Progenitor cell of endocrine pancreas (in vitro differentiated cells): ENCODE measurements around the gene ATP10B. TPM values are rescaled to one million over a fixed set of nuclear protein-coding genes. Genes with fewer than 3 reads are reported as not detected.

Source experiments
- DNase-seq: peaks from one replicate; pipeline ENCODE4 v3.0.0; 2021; ENCODE audit warnings: low spot score; ENCODE audit not compliant: unreplicated experiment
- H3K27ac Mint-ChIP-seq: 2 replicates; pipeline ENCODE4 v1.8.0; 2021; ENCODE audit warnings: mild to moderate bottlenecking, moderate library complexity, mixed read lengths
- H3K27me3 Mint-ChIP-seq: 2 replicates; pipeline ENCODE4 v1.8.0; 2021; ENCODE audit warnings: mixed read lengths
- H3K36me3 Mint-ChIP-seq: 2 replicates; pipeline ENCODE4 v1.8.0; 2022; ENCODE audit warnings: mixed read lengths; ENCODE audit not compliant: insufficient read depth
- H3K4me1 Mint-ChIP-seq: 2 replicates; pipeline ENCODE4 v1.8.0; 2021; ENCODE audit warnings: low read depth, mixed read lengths
- H3K4me3 Mint-ChIP-seq: 2 replicates; pipeline ENCODE4 v1.8.0; 2021; ENCODE audit warnings: low read depth, mild to moderate bottlenecking, moderate library complexity, mixed read lengths
- H3K9me3 Mint-ChIP-seq: 2 replicates; pipeline ENCODE4 v1.8.0; 2021; ENCODE audit warnings: low read depth, mixed read lengths
- CTCF ChIP-seq: fragments of 200-600 bp; sonication (generic); IDR thresholded peaks from one replicate; pipeline ENCODE4 v1.5.0; 2021; ENCODE audit warnings: antibody characterized with exemption, mild to moderate bottlenecking; ENCODE audit not compliant: unreplicated experiment
- total RNA-seq: library from RNA; stranded (reverse); gene quantifications from 2 replicates; pipeline ENCODE4 v1.2.1, GENCODE V29; 2021

ATP10B gene
- total RNA-seq, 1 donor from 2014 or later, result 1.7 TPM

DNA sequence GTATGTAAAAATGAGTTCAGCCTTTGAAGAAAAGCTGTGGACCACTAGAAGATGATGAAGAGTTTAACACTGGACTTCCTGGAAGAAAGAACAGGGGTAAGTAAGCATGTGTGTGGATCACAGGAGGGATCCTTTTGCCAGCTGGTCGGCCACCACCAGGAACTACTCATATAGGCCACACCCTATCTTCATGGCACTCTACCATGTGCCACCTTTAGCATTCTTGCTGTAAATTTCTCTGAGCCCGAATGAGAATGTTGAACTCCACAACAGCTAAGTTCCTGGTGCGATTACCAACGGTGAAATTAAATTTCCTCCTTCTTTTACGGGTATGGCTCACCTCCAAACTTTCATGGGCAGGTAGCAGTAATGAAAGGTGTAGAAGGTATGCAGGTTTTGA lies 102.3 kb downstream of the ATP10B start:
- H3K27me3 Mint-ChIP-seq, result no peaks in the 10 kb centered on the region
- H3K36me3 Mint-ChIP-seq, result no peaks in the 10 kb centered on the region
- no peak for TF ChIP-seq CTCF
- H3K27ac Mint-ChIP-seq, result no peak overlapping the region
- no peaks in the 10 kb centered on the region for H3K9me3 Mint-ChIP-seq
- peaks cover 5% of the 10 kb centered on the region for H3K4me1 Mint-ChIP-seq
- no peak overlapping the region for H3K4me3 Mint-ChIP-seq
- no peak for DNase-seq

GRCh38 chr5:160749026-160749425 lies 103.0 kb downstream of the ATP10B start:
- Mint-ChIP-seq H3K36me3 (no peaks in the 10 kb centered on the region), H3K27ac (no peak overlapping the region), H3K9me3 (no peaks in the 10 kb centered on the region), H3K4me1 (peaks cover 5% of the 10 kb centered on the region), H3K27me3 (no peaks in the 10 kb centered on the region), H3K4me3 (no peak overlapping the region)
- DNase-seq, result no peak
- TF ChIP-seq CTCF, result no peak

- Mint-ChIP-seq H3K36me3 (no peaks in the 10 kb centered on the region), H3K27me3 (no peaks in the 10 kb centered on the region), H3K4me3 (no peak overlapping the region), H3K9me3 (no peaks in the 10 kb centered on the region), H3K4me1 (peaks cover 5% of the 10 kb centered on the region), H3K27ac (peak overlapping the region; percentile 26)
- DNase-seq, result no peak
- no peak for TF ChIP-seq CTCF
Observed at GRCh38 chr5:160747987-160748386, 104.0 kb downstream of the ATP10B start.

DNA sequence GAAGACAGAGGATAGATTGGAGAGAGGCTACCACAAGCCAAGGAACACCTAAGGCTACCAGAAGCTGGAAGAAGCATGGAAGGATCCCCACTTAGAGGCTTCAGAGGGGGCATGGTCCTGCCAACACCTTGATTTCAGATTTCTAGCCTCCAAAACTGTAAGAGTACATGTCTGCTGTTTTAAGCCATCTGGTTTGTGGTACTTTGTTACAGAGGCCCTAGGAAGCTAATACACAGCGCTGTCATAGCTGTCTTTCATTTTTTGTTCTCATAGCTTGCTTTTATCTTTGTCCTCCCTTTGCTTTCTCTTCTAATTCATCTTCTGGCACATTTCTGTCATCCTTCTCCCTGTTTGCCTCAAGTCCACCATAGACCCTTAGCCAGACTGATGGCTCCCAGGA lies 104.5 kb downstream of the ATP10B start:
- Mint-ChIP-seq H3K27me3 (no peaks in the 10 kb centered on the region), H3K4me3 (no peak overlapping the region), H3K27ac (no peak overlapping the region), H3K36me3 (no peaks in the 10 kb centered on the region), H3K4me1 (peaks cover 5% of the 10 kb centered on the region), H3K9me3 (no peaks in the 10 kb centered on the region)
- no peak for TF ChIP-seq CTCF
- DNase-seq, result no peak

GRCh38 chr5:160744268-160745101 lies 107.5 kb downstream of the ATP10B start:
- no peak for DNase-seq
- no peak for TF ChIP-seq CTCF
- H3K9me3 Mint-ChIP-seq, result no peaks in the 10 kb centered on the region
- peaks cover 5% of the 10 kb centered on the region for H3K4me1 Mint-ChIP-seq
- H3K36me3 Mint-ChIP-seq, result no peaks in the 10 kb centered on the region
- H3K27me3 Mint-ChIP-seq, result no peaks in the 10 kb centered on the region
- H3K27ac Mint-ChIP-seq, result no peak overlapping the region
- no peak overlapping the region for H3K4me3 Mint-ChIP-seq
